ENCODE results near the gene CLDN10.

- TF ChIP-seq CTCF (IDR thresholded peaks at IDR 0.05) = no peak
- TF ChIP-seq EZH2 (IDR thresholded peaks at IDR 0.05; ENCODE audit: borderline replicate concordance, insufficient read depth, low read depth, low read length, poor library complexity, severe bottlenecking) = no peak
These were observed 11.2 kb upstream of the CLDN10 start for GRCh38 chr13:95541308-95541707.

Data from B cell (primary cell).